ENCODE measurements around the gene KHDC1. TPM values are rescaled to one million over a fixed set of nuclear protein-coding genes. Genes with fewer than 3 reads are reported as not detected.
"Not testable (repeated sequence)": the region's sequence is repeated elsewhere in the genome, so short reads cannot be mapped to it uniquely, and the experiment has no call there.

Gene KHDC1
- total RNA-seq, result 0.35 TPM
- long read RNA-seq, partial matches to known transcripts, result 0 of 4 reads
- long read RNA-seq, other reads (novel, unspliced or antisense), result 4 of 4 reads

- no peak for DNase-seq (ENCODE audit: low spot score)
Observed at GRCh38 chr6:73262671-73263569, at the start of gene KHDC1. TSS of gene KHDC1 (minus strand) at chr6:73263196. CDS start at chr6:73242517, 20,679 bp downstream.

DNA sequence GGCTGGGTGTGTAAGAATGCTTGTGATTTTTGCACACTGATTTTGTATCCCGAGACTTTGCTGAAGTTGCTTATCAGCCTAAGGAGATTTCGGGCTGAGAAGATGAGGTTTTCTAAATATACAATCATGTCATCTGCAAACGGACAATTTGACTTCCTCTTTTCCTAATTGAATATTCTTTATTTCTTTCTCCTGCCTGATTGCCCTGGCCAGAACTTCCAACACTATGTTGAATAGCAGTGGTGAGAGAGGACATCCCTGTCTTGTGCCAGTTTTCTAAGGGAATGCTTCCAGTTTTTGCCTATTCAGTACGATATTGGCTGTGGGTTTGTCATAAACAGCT is 47.5 kb upstream of the KHDC1 start:
- DNase-seq (ENCODE audit: low spot score), result not testable (repeated sequence)

- no peak for DNase-seq (ENCODE audit: low spot score)
Observed at GRCh38 chr6:73309785-73310502, 46.9 kb upstream of the KHDC1 start.

DNA sequence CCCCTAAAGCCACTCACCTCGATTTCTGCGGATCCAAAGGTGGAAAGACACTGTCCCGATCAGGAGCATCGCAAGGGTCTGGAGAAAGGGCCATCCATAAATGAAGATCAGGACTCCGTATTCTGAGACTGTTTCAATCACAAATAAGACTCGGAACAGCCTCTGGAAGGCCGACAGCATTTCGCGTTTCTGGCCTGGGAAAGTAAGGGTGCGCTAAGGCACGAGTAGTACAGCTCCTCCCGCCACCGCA is 46.5 kb upstream of the KHDC1 start:
- no peak for DNase-seq (ENCODE audit: low spot score)

- no peak for DNase-seq (ENCODE audit: low spot score)
Observed at GRCh38 chr6:73308712-73309534, 45.9 kb upstream of the KHDC1 start.

- DNase-seq (ENCODE audit: low spot score), result not testable (repeated sequence)
Observed at GRCh38 chr6:73303773-73304172, 40.8 kb upstream of the KHDC1 start.

DNA sequence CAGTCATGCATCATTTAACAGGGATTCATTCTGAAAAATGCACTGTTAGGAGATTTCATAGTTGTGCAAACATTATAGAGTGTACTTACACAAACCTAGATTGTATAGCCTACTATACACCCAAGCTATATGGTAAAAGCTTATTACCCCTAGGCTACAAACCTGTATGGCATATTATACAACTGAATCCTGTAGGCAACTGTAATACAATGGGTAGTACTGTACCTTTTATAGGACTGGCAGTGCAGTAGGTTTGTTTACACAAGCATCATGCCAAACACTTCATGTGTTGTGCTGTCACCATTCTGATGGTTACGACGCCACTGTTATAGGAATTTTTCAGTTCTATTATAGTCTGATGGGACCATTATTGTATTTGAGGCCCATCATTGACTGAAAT is 39.3 kb upstream of the KHDC1 start:
- DNase-seq (ENCODE audit: low spot score), result no peak

DNA sequence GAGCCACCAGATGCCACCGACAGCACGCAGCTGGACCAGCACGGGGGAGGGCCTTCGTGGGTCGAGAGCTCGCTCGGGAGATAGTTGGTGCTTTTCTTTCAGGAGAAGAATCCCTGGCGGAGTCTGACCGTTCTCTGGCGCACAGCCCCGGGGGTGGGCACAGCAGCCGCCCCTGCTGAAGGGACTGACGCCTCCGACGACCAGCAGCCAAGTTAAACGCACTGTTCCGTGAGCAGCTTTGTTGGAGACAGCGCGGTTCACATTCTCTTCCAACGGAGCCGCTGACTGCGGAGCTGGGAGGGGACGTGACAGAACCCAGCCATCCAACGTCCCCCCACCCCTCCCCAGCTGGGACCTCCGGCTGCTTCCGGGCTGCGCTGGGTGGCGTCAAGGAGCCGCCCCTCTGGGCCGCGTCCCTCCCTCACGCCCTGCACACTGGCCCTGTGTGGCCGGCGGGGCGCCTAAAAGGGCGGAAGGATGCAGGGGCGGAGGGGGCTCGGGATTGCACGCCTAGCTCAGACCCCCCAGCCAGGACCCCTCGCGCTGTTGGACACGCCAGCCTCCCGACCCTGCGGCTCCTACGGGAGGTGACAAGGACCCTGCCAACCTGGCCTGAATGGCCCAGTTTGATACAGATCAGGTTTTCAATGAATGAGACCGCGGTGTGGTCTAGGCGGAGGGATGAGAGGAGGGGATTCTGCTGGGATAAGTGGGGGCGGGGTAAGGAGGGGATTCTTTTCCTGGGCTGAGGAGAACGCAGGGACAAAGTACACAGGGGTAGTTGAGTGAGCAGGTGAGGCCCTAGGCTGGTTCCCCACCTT is 36.4 kb upstream of the KHDC1 start:
- DNase-seq (ENCODE audit: low spot score), result no peak

- no peak for DNase-seq (ENCODE audit: low spot score)
Observed at GRCh38 chr6:73293331-73293730, 30.3 kb upstream of the KHDC1 start.

- DNase-seq (ENCODE audit: low spot score), result no peak
Observed at GRCh38 chr6:73290435-73290834, 27.4 kb upstream of the KHDC1 start.

GRCh38 chr6:73286752-73287151 is 23.8 kb upstream of the KHDC1 start:
- DNase-seq (ENCODE audit: low spot score), result no peak

DNA sequence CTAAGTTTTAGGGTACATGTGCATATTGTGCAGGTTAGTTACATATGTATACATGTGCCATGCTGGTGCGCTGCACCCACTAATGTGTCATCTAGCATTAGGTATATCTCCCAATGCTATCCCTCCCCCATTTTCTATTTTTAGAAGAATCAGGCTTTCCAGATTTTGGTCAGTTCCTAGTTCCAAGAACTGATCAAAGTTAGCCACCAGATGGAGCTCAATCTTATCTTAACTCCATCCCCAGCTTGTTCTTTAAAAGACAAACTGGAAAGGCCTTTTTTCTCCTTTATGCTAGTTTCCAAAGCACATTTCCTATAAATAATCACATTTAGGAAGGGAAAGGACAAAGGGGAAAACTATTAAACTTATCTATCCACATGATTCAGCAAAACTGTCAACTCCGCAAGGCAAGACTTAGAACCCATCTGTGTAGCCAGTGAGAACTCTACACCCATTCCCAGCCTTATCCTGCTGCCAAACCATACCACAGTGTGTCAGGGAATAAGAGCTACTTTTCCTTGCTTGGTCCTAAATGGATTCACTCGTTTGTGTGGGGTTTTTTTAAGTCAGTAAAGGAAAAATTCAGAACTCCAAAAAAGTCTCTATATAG is 22.8 kb upstream of the KHDC1 start:
- DNase-seq (ENCODE audit: low spot score), result no peak

DNA sequence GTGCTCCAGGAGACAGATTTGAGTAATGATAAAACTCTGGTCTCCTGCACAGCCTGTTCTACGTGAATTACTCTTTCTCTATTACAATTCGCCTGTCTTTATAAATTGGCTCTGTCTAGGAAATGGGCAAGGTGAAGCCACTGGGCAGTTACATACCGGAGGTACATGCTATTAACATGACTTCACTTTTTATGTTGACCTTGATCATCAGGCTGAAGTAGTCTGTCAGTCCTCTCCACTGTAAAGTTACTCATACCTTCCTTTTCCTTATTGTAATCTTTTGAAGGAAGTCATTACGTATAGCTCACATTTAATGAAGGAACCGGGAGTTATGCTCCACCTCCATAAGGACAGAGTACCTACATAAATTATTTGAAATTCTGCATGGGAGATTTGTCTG is 19.9 kb upstream of the KHDC1 start:
- no peak for DNase-seq (ENCODE audit: low spot score)

- not testable (repeated sequence) for DNase-seq (ENCODE audit: low spot score)
Observed at GRCh38 chr6:73281684-73282083, 18.7 kb upstream of the KHDC1 start.

- DNase-seq (ENCODE audit: low spot score), result not testable (repeated sequence)
Observed at GRCh38 chr6:73269296-73269695, 6.3 kb upstream of the KHDC1 start.

- not testable (repeated sequence) for DNase-seq (ENCODE audit: low spot score)
Observed at GRCh38 chr6:73268896-73269295, 5.9 kb upstream of the KHDC1 start.

DNA sequence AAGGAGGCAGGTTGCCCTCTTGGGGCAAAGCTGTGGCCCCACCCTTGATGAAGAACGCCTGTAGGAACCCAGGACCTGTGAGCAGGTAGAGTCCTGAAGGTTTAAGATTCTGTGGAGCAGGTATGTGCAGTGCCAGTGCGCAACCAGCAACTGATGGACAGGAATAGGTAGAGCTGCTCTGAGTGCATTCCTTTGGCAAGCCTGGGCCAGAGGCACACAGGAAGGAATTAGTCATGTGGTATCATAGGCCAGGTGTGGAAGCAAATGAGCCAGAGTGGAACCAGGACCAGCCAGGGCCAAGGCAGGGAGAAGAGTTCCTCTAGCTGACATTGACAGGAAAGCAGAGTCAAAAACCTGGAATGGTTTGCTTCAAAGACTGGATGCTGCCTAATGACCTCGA is 1.4 kb upstream of the KHDC1 start:
- DNase-seq (ENCODE audit: low spot score), result no peak

DNA sequence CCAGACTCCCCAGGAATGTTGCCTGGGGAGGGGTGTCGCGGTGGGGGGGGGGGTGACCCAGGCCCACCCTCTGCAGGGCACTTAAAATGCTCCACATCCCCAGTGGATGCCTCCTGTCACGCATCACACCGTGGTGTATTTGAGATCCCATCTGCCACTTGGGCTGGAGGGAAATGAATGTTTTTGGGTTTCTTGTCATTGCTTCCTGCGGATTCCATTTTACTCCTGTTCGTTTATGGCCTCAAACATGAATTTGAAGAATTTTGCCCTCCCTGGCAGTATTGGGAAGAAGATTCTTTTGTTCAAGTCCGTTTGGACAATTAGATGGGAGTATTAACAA is 544 bp upstream of the KHDC1 start:
- DNase-seq (ENCODE audit: low spot score), result no peak

GRCh38 chr6:73258721-73259120 is 4.3 kb downstream of the KHDC1 start:
- no peak for DNase-seq (ENCODE audit: low spot score)

DNA sequence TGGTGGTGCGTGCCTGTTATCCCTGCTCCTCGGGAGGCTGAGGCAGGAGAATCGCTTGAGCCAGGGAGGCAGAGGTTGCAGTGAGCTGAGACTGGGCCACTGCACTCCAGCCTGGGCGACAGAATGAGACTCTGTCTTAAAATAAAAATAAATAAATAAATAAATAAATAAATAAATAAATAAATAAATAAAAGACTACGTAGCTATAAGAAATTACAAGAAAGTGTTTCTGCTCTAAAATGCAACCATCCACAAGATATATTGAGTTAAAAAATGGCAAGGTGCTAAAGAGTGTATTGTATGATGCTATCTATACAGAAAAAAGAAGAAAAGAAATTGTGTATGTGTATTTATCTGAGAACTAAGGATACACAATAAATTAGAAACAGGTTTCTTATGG is 8.7 kb downstream of the KHDC1 start:
- not testable (repeated sequence) for DNase-seq (ENCODE audit: low spot score)

DNA sequence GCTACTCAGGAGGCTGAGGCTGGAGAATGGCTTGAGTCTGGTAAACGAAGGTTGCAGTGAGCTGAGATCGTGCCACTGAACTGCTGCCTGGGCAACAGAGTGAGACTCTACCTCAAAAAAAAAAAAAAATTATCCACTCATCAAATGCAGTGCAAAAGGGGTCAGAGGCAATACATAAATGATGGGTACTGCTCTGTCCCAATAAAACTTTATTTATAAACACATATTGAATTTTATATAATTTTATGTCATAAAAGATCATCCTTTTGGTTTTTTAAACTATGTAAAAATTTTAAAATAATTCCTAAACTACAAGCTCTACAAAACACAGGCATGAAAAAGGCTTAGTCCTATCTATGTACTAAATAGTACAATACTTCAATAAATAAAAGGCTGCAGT is 10.3 kb downstream of the KHDC1 start:
- no peak for DNase-seq (ENCODE audit: low spot score)
